H9 (cell line): ENCODE results near the gene RALGDS. TPM values are rescaled to one million over a fixed set of nuclear protein-coding genes. Genes with fewer than 3 reads are reported as not detected.

Experiments
- DNase-seq: peaks from one replicate; pipeline ENCODE4 v3.0.0-alpha.2; 2017
- H2AFZ ChIP-seq: one replicate; pipeline ENCODE4 v1.6.1; 2013; ENCODE audit warnings: mild to moderate bottlenecking, low read length, control low read depth, moderate library complexity
- H2AK5ac ChIP-seq: 2 replicates; pipeline ENCODE4 v1.6.1; 2013; ENCODE audit warnings: low read length, control low read depth, mixed read lengths; ENCODE audit not compliant: insufficient read length
- H2BK120ac ChIP-seq: one replicate; pipeline ENCODE4 v1.6.1; 2013; ENCODE audit warnings: low read depth, mild to moderate bottlenecking, low read length, control low read depth, inconsistent platforms; ENCODE audit not compliant: poor library complexity, severe bottlenecking
- H2BK12ac ChIP-seq: 2 replicates; pipeline ENCODE4 v1.6.1; 2013; ENCODE audit warnings: low read length, control low read depth, mixed read lengths, low read depth; ENCODE audit not compliant: insufficient read length
- H2BK15ac ChIP-seq: 2 replicates; pipeline ENCODE4 v1.6.1; 2013; ENCODE audit warnings: low read depth, low read length, control low read depth
- H2BK20ac ChIP-seq: one replicate; pipeline ENCODE4 v1.6.1; 2013; ENCODE audit warnings: low read depth, mild to moderate bottlenecking, low read length, control low read depth, inconsistent platforms; ENCODE audit not compliant: poor library complexity, severe bottlenecking
- H2BK5ac ChIP-seq: 2 replicates; pipeline ENCODE4 v1.6.1; 2013; ENCODE audit warnings: low read length, control low read depth, mixed read lengths; ENCODE audit not compliant: insufficient read length
- H3K14ac ChIP-seq: 2 replicates; pipeline ENCODE4 v1.6.1; 2013; ENCODE audit warnings: low read length, control low read depth; ENCODE audit not compliant: insufficient read depth
- H3K18ac ChIP-seq: 2 replicates; pipeline ENCODE4 v1.6.1; 2013; ENCODE audit warnings: low read depth, mild to moderate bottlenecking, mixed read lengths, low read length, control low read depth; ENCODE audit not compliant: insufficient read length
- H3K23ac ChIP-seq: 2 replicates; pipeline ENCODE4 v1.6.1; 2013; ENCODE audit warnings: low read length, control low read depth, mixed read lengths, low read depth; ENCODE audit not compliant: insufficient read length
- H3K23me2 ChIP-seq: 2 replicates; pipeline ENCODE4 v1.6.1; 2013; ENCODE audit warnings: low read depth, mild to moderate bottlenecking, mixed read lengths, low read length, control low read depth; ENCODE audit not compliant: insufficient read length, poor library complexity, severe bottlenecking
- H3K27ac ChIP-seq: 2 replicates; pipeline ENCODE4 v1.5.1; 2013; ENCODE audit warnings: low read length, control low read depth, mixed read lengths, low read depth; ENCODE audit not compliant: insufficient read length
- H3K27me3 ChIP-seq: 2 replicates; pipeline ENCODE4 v1.6.1; 2013; ENCODE audit warnings: low read length, control low read depth, inconsistent platforms; ENCODE audit not compliant: insufficient read depth
- H3K4ac ChIP-seq: 2 replicates; pipeline ENCODE4 v1.6.1; 2013; ENCODE audit warnings: low read depth, mild to moderate bottlenecking, control low read depth, inconsistent platforms, low read length, moderate library complexity
- H3K4me1 ChIP-seq: 2 replicates; pipeline ENCODE4 v1.6.1; 2013; ENCODE audit warnings: low read length, control low read depth, inconsistent platforms; ENCODE audit not compliant: insufficient read depth
- H3K4me2 ChIP-seq: 2 replicates; pipeline ENCODE4 v1.6.1; 2013; ENCODE audit warnings: low read length, control low read depth, mixed read lengths; ENCODE audit not compliant: insufficient read length, insufficient read depth
- H3K56ac ChIP-seq: 2 replicates; pipeline ENCODE4 v1.6.1; 2013; ENCODE audit warnings: low read depth, mild to moderate bottlenecking, mixed read lengths, low read length, control low read depth; ENCODE audit not compliant: insufficient read length
- H3K79me1 ChIP-seq: 2 replicates; pipeline ENCODE4 v1.6.1; 2013; ENCODE audit warnings: low read depth, mild to moderate bottlenecking, moderate library complexity, low read length, control low read depth, inconsistent platforms; ENCODE audit not compliant: insufficient read depth, poor library complexity, severe bottlenecking
- H3K79me2 ChIP-seq: 2 replicates; pipeline ENCODE4 v1.6.1; 2013; ENCODE audit warnings: low read length, control low read depth, inconsistent platforms; ENCODE audit not compliant: insufficient read depth
- H3K9ac ChIP-seq: 2 replicates; pipeline ENCODE4 v1.6.1; 2013; ENCODE audit warnings: low read length, control low read depth, mixed read lengths; ENCODE audit not compliant: insufficient read length; ENCODE audit errors: extremely low read depth
- H3K9me3 ChIP-seq: one replicate; pipeline ENCODE4 v1.6.1; 2013; ENCODE audit warnings: low read depth, low read length, inconsistent platforms; ENCODE audit not compliant: control insufficient read depth
- H3T11ph ChIP-seq: one replicate; pipeline ENCODE4 v1.6.1; 2013; ENCODE audit warnings: mild to moderate bottlenecking, low read length, control low read depth, inconsistent platforms
- H4K20me1 ChIP-seq: one replicate; pipeline ENCODE4 v1.6.1; 2013; ENCODE audit not compliant: control insufficient read depth, insufficient read length, insufficient read depth
- H4K5ac ChIP-seq: 2 replicates; pipeline ENCODE4 v1.6.1; 2013; ENCODE audit warnings: low read depth, mild to moderate bottlenecking, mixed read lengths, low read length, control low read depth; ENCODE audit not compliant: insufficient read length
- H4K8ac ChIP-seq: replicated peaks from 2 replicates; pipeline ENCODE4 v1.6.1; 2013; ENCODE audit warnings: low read length, control low read depth, mixed read lengths, low read depth; ENCODE audit not compliant: insufficient read length
- H4K91ac ChIP-seq: 2 replicates; pipeline ENCODE4 v1.6.1; 2013; ENCODE audit warnings: low read depth, mild to moderate bottlenecking, moderate library complexity, mixed read lengths, low read length, control low read depth; ENCODE audit not compliant: insufficient read length
- H3K27ac Mint-ChIP-seq, 3 experiments: 2 replicates in 2 of 3; 3 replicates in 1 of 3; pipeline ENCODE4 v1.8.0; 2020 to 2021; ENCODE audit warnings: mixed read lengths in 3 of 3, mild to moderate bottlenecking in 1 of 3, moderate library complexity in 1 of 3
- H3K27me3 Mint-ChIP-seq: 2 replicates; pipeline ENCODE4 v1.8.0; 2021; ENCODE audit warnings: low read depth, mild to moderate bottlenecking, moderate library complexity, mixed read lengths
- H3K36me3 Mint-ChIP-seq, 3 experiments: 2 replicates in 2 of 3; 3 replicates in 1 of 3; pipeline ENCODE4 v1.8.0; 2020 to 2021; ENCODE audit warnings: low read depth in 3 of 3, mixed read lengths in 3 of 3; ENCODE audit not compliant: insufficient read depth in 1 of 3
- H3K4me1 Mint-ChIP-seq, 2 experiments: 2 replicates each; pipeline ENCODE4 v1.8.0; 2020; ENCODE audit warnings: mixed read lengths in 2 of 2
- H3K4me3 Mint-ChIP-seq, 2 experiments: 2 replicates in 1 of 2; 3 replicates in 1 of 2; pipeline ENCODE4 v1.8.0; 2020 to 2021; ENCODE audit warnings: mild to moderate bottlenecking in 2 of 2, mixed read lengths in 2 of 2, moderate library complexity in 1 of 2
- H3K9me3 Mint-ChIP-seq, 2 experiments: 2 replicates in 1 of 2; 3 replicates in 1 of 2; pipeline ENCODE4 v1.8.0; 2020; ENCODE audit warnings: mild to moderate bottlenecking in 2 of 2, mixed read lengths in 2 of 2, moderate library complexity in 1 of 2
- CTCF ChIP-seq: fragments of 200-600 bp; sonication (generic); conservative IDR thresholded peaks from 3 replicates; pipeline ENCODE4 v1.8.0; 2021; ENCODE audit warnings: antibody characterized with exemption, mild to moderate bottlenecking
- WGBS: extraction: QIAGEN DNeasy Blood & Tissue Kit; methylation state at CpG from one replicate; pipeline ENCODE4 v1.1.7; 2013; ENCODE audit warnings: missing lambda C conversion rate, low lambda C conversion rate, mixed read lengths; ENCODE audit not compliant: insufficient read length; ENCODE audit errors: extremely low coverage; 5-methylcytosine and 5-hydroxymethylcytosine counted together
- total RNA-seq: library from RNA; stranded (reverse); gene quantifications from 2 replicates; pipeline ENCODE4 v1.2.1, GENCODE V29; 2021

Gene RALGDS
- total RNA-seq, 1 experiment from 2014 or later, result 21.3 TPM

- no peak overlapping the region for H2BK15ac ChIP-seq
- no peak overlapping the region for H3K18ac ChIP-seq
- H3T11ph ChIP-seq, result no peak overlapping the region
- no peak for DNase-seq
- H3K4me3 Mint-ChIP-seq, result no peak overlapping the region
- no peaks in the 10 kb centered on the region for H3K4me1 ChIP-seq
- H2BK5ac ChIP-seq, result no peak overlapping the region
- H2AFZ ChIP-seq, result no peak overlapping the region
- H4K20me1 ChIP-seq, result no peaks in the 10 kb centered on the region
- no peak overlapping the region for H3K4ac ChIP-seq
- H3K9ac ChIP-seq, result no peak overlapping the region
- H3K23me2 ChIP-seq, result no peaks in the 10 kb centered on the region
- no peak overlapping the region for H3K27ac Mint-ChIP-seq
- WGBS, result no CpG with 5 or more reads among the region's 18 CpGs
- H2BK120ac ChIP-seq, result no peak overlapping the region
- no peak overlapping the region for H4K8ac ChIP-seq
- H3K27me3 ChIP-seq, result no peaks in the 10 kb centered on the region
- no peaks in the 10 kb centered on the region for H3K79me2 ChIP-seq
- peaks cover 2 to 12% of the 10 kb centered on the region in 2 experiments; a peak in 2 of 4 replicates for H3K4me1 Mint-ChIP-seq
- H3K23ac ChIP-seq, result no peak overlapping the region
- no peaks in the 10 kb centered on the region for H3K79me1 ChIP-seq
- H2AK5ac ChIP-seq, result no peak overlapping the region
- H3K9me3 Mint-ChIP-seq, result no peaks in the 10 kb centered on the region
- TF ChIP-seq CTCF, result no peak
- H4K91ac ChIP-seq, result no peak overlapping the region
- H3K9me3 ChIP-seq, result no peaks in the 10 kb centered on the region
- no peak overlapping the region; the same call in 1 of the 2 replicates for H3K14ac ChIP-seq
- H3K36me3 Mint-ChIP-seq, result peaks cover 12 to 33% (median 32%) of the 10 kb centered on the region in 3 experiments
- H3K4me2 ChIP-seq, result no peak overlapping the region
- no peak overlapping the region for H4K5ac ChIP-seq
- no peak overlapping the region for H2BK12ac ChIP-seq
- no peaks in the 10 kb centered on the region for H3K27me3 Mint-ChIP-seq
- no peak overlapping the region for H3K56ac ChIP-seq
- no peak overlapping the region for H3K27ac ChIP-seq
- H2BK20ac ChIP-seq, result no peak overlapping the region
Observed at GRCh38 chr9:133107961-133108793, 12.9 kb downstream of the RALGDS start.
